Inflammatory macrophage treated with lipopolysaccharide for 4 hours (primary cell): Measurements from ENCODE around the gene CDKL4.
"Not testable (repeated sequence)": the region's sequence is repeated elsewhere in the genome, so short reads cannot be mapped to it uniquely, and the experiment has no call there.

Experiments used
- DNase-seq: peaks from one replicate; pipeline ENCODE4 v3.0.0-alpha.2; 2020

Gene CDKL4

GRCh38 chr2:39243469-39244123 lies at the start of gene CDKL4:
Gene CDKL4, minus strand, starts transcription at chr2:39243970.
- DNase-seq = no peak

GRCh38 chr2:39290433-39290832 lies 46.7 kb upstream of the CDKL4 start:
- DNase-seq = peak; percentile 85

GRCh38 chr2:39289609-39290008 lies 45.8 kb upstream of the CDKL4 start:
- DNase-seq = no peak

- DNase-seq = no peak
These were observed 39.8 kb upstream of the CDKL4 start for GRCh38 chr2:39283561-39283960.

- DNase-seq = no peak
These were observed 37.6 kb upstream of the CDKL4 start for GRCh38 chr2:39281391-39281790.

- no peak for DNase-seq
These were observed 31.2 kb upstream of the CDKL4 start for GRCh38 chr2:39275016-39275415.

GRCh38 chr2:39269941-39270340 lies 26.2 kb upstream of the CDKL4 start:
- no peak for DNase-seq

- DNase-seq = no peak
These were observed 23.2 kb upstream of the CDKL4 start for GRCh38 chr2:39266916-39267434.

- no peak for DNase-seq
These were observed 22.5 kb upstream of the CDKL4 start for GRCh38 chr2:39266139-39266805.

- no peak for DNase-seq
These were observed 21.5 kb upstream of the CDKL4 start for GRCh38 chr2:39265315-39265714.

GRCh38 chr2:39264733-39265132 lies 21.0 kb upstream of the CDKL4 start:
- no peak for DNase-seq

GRCh38 chr2:39260087-39260486 lies 16.3 kb upstream of the CDKL4 start:
- DNase-seq = no peak

GRCh38 chr2:39256040-39256439 lies 12.3 kb upstream of the CDKL4 start:
- DNase-seq = no peak

GRCh38 chr2:39252888-39253518 lies 9.2 kb upstream of the CDKL4 start:
- DNase-seq = no peak

- DNase-seq = no peak
These were observed 3.8 kb upstream of the CDKL4 start for GRCh38 chr2:39247512-39248043.

- no peak for DNase-seq
These were observed 2.7 kb upstream of the CDKL4 start for GRCh38 chr2:39246382-39246980.

- not testable (repeated sequence) for DNase-seq
These were observed 1.3 kb upstream of the CDKL4 start for GRCh38 chr2:39244963-39245625.

- DNase-seq = not testable (repeated sequence)
These were observed 582 bp upstream of the CDKL4 start for GRCh38 chr2:39244241-39244862.

GRCh38 chr2:39241588-39241987 lies 2.2 kb downstream of the CDKL4 start:
- DNase-seq = no peak

GRCh38 chr2:39240758-39241157 lies 3.0 kb downstream of the CDKL4 start:
- no peak for DNase-seq

GRCh38 chr2:39234754-39235153 lies 9.0 kb downstream of the CDKL4 start:
- DNase-seq = no peak

GRCh38 chr2:39232141-39232540 lies 11.6 kb downstream of the CDKL4 start:
- no peak for DNase-seq
